Measurements from ENCODE around the gene SLFN12.
"Not testable (repeated sequence)": the region's sequence is repeated elsewhere in the genome, so short reads cannot be mapped to it uniquely, and the experiment has no call there.

Gene SLFN12

GRCh38 chr17:35432176-35433074 lies at the start of gene SLFN12:
Gene SLFN12 (minus strand): TSS chr17:35432500. CDS start chr17:35423028, 9,472 bp downstream.
- H3K4me3 ChIP-seq (ENCODE audit: low read depth, low read length): peak within 1 kb of the TSS; percentile 58

GRCh38 chr17:35479271-35479670 lies 47.0 kb upstream of the SLFN12 start:
- no peak overlapping the region for H3K4me3 ChIP-seq (ENCODE audit: low read depth, low read length)

- no peak overlapping the region for H3K4me3 ChIP-seq (ENCODE audit: low read depth, low read length)
Observed at GRCh38 chr17:35477248-35477647, 44.9 kb upstream of the SLFN12 start.

- no peak overlapping the region for H3K4me3 ChIP-seq (ENCODE audit: low read depth, low read length)
Observed at GRCh38 chr17:35476283-35476820, 44.1 kb upstream of the SLFN12 start.

- no peak overlapping the region for H3K4me3 ChIP-seq (ENCODE audit: low read depth, low read length)
Observed at GRCh38 chr17:35468475-35468874, 36.2 kb upstream of the SLFN12 start.

GRCh38 chr17:35467824-35468223 lies 35.5 kb upstream of the SLFN12 start:
- no peak overlapping the region for H3K4me3 ChIP-seq (ENCODE audit: low read depth, low read length)

DNA sequence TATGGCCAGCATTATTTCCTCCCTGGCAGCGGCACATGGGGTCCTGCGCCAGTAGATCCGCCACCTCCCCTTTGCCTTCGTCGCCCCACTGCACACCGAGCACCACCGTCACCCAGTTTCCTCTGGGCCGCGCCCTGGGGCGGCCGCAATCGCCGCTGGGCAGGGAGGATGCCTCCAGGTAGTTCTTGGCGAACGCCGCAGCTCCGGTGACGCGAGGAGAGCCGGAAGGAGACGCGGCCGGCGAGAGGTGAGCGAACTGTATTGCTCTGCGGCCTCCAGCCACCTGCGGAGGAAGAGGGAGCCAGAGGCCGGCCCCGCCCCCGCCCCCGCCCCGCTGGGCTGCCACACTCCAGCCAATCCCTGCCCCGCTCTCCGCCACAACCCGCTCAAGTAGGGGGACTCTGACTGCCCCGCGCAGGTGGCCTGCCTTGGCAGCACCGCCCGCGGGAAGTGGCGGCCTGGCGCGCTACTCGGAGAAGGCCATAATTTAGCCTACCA lies 28.1 kb upstream of the SLFN12 start:
- peak overlapping the region; percentile 10 for H3K4me3 ChIP-seq (ENCODE audit: low read depth, low read length)

GRCh38 chr17:35454035-35454434 lies 21.7 kb upstream of the SLFN12 start:
- H3K4me3 ChIP-seq (ENCODE audit: low read depth, low read length): not testable (repeated sequence)

- no peak overlapping the region for H3K4me3 ChIP-seq (ENCODE audit: low read depth, low read length)
Observed at GRCh38 chr17:35453171-35453570, 20.9 kb upstream of the SLFN12 start.

- no peak overlapping the region for H3K4me3 ChIP-seq (ENCODE audit: low read depth, low read length)
Observed at GRCh38 chr17:35449371-35449931, 17.2 kb upstream of the SLFN12 start.

- peak overlapping the region; percentile 50 for H3K4me3 ChIP-seq (ENCODE audit: low read depth, low read length)
Observed at GRCh38 chr17:35448899-35449227, 16.6 kb upstream of the SLFN12 start.

GRCh38 chr17:35448214-35448898 lies 16.1 kb upstream of the SLFN12 start, which contains the start of gene SLFN13:
Gene SLFN13 (minus strand): TSS chr17:35448766. CDS start chr17:35445680, 3,086 bp downstream.
- peak within 1 kb of the TSS; percentile 50 for H3K4me3 ChIP-seq (ENCODE audit: low read depth, low read length)

DNA sequence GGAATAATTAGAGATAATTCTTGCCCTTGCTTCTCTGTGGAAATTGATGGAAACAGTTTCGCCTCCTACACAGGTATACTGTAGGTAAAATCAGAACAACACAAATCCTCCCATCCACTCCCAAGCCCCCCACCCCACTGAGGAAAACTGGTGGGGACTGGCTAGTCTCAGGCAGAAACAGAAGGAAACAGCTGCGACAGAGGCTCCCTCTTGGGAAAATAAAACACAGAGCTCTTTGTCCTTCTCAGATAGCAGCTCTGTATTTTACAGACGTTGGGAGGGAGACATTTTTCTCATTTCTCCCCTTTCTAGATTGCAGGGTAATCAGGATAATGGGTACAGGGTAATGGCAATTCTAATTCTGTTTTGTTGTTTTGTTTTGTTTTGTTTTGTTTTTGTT lies 15.2 kb upstream of the SLFN12 start:
- H3K4me3 ChIP-seq (ENCODE audit: low read depth, low read length): no peak overlapping the region

DNA sequence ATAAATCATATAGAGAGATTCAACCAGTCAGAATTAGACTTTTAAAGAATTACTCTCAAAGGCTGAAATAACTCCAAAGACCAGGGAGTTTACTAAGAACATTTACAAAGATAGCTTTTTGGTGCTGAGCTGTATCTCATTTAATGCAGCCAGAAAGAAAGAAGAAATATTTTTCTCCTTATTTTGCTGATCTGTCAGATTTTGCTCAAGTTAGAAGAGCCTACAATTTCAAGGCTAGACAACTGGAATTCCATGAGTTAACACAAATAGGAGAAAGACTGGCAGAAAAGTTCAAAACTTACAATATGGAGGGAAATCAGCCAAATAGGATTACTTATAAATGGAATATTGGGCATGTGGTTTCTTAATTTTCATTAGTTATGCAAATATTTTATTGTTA lies 6.1 kb upstream of the SLFN12 start:
- H3K4me3 ChIP-seq (ENCODE audit: low read depth, low read length): no peak overlapping the region

- H3K4me3 ChIP-seq (ENCODE audit: low read depth, low read length): peak overlapping the region; percentile 58
Observed at GRCh38 chr17:35433075-35433894, 985 bp upstream of the SLFN12 start.

DNA sequence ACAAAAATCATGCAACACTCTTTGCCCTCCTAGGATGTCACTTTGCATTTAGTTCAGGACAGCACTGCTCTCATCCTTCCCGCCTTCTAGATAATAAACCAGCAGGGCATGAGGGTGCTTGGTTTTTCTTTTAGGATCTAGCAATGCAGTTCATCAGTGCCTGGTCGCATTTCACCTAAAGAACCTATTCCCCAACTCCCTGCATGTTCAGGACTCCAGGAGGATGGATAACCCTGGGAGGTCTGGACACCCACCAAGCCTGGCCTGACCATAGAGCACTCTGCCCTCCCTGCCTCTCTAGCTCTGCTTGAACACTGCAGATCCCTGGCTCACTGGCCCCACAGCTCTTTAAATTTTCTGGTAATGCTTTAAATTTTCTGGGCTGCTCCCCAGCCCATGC lies 2.6 kb downstream of the SLFN12 start:
- H3K4me3 ChIP-seq (ENCODE audit: low read depth, low read length): peak overlapping the region; percentile 2

DNA sequence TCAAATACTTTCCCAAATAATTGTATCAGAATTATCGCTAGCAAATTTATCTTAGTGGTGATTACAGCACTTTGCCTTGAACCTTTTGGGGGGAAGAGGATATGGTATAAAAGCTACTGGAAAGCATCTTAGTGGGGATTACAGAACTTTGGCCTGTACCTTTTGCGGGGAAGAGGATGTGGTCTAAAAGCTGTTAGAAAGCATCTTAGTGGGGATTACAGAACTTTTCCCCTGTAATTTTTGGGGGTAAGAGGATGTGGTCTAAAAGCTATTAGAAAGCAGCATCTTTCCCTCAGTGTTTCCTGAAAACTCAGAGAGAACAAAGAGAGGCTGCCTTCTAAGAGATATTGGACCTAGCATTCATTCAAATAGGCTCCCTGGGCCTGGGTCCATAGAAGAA lies 4.1 kb downstream of the SLFN12 start:
- H3K4me3 ChIP-seq (ENCODE audit: low read depth, low read length): no peak overlapping the region

DNA sequence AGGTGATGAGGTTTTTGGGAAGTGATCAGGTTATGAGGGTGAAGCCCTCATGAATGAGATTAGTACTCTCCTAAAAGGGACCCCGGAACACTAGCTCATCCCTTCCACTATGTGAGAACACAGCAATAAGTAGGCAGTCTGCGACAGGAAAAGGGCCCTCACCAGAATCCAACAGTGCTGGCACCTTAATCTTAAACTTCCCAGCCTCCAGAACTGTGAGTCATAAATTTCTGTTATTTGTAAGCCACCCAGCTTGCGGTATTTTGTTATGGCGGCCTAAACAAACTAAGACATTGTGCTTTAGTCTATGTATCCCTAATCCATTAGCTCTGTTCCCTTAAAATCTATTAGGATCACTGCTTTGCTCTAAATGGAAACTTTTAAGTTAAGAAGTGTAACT lies 8.5 kb downstream of the SLFN12 start:
- no peak overlapping the region for H3K4me3 ChIP-seq (ENCODE audit: low read depth, low read length)

DNA sequence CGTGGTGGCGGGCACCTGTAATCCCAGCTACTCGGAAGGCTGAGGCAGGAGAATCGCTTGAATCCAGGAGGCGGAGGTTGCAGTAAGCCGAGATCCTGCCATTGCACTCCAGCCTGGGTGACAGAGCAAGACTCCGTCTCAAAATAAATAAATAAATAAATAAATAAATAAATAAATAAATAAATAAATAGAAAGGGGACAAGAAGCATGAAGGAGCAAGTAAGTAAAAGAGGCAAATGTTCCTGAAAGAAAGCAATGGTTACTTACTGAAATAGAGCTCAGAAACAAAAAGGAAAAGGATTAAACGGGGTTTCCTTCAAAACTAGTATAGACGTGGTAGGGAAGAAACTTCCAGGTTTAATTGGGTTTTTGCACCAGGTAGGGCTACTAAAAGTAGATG lies 11.2 kb downstream of the SLFN12 start:
- H3K4me3 ChIP-seq (ENCODE audit: low read depth, low read length): not testable (repeated sequence)

DNA sequence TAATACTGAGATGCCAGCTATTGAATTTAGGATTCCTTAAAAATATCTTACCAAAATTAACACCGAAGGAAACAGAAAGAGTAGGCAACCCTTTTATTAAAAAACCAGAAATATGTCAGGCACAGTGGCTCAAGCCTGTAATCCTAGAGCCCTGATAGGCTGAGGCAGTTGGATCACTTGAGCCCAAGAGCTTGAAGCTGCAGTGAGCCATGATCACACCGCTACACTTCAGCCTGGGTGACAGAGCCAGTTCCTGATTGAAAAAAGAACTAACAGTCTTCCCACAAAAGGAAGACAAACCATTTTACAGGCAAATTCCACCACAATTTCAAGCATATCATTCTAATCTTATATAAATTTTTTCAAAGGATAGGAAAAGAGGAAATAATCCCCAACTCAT lies 15.6 kb downstream of the SLFN12 start:
- H3K4me3 ChIP-seq (ENCODE audit: low read depth, low read length): no peak overlapping the region

GRCh38 chr17:35414707-35415106 lies 17.6 kb downstream of the SLFN12 start:
- not testable (repeated sequence) for H3K4me3 ChIP-seq (ENCODE audit: low read depth, low read length)
